Stomach (tissue), 9 donors: ENCODE results near the gene CHTF18. TPM values are rescaled to one million over a fixed set of nuclear protein-coding genes. Genes with fewer than 3 reads are reported as not detected.
A peak's percentile ranks its signal among the peaks of the same experiment; 100 is the strongest.

Experiments
- DNase-seq, 2 donors: peaks; one replicate each; pipeline versions ENCODE4 v3.0.0 to v3.0.0-alpha.2; 2013 to 2019
- H3K27ac ChIP-seq, 5 donors: fragments of 200-600 bp in 4 of 5; sonication (generic) in 4 of 5; one replicate each; pipeline ENCODE4 v1.5.1; 2013 to 2019; ENCODE audit warnings: mild to moderate bottlenecking in 1 of 5, moderate library complexity in 1 of 5
- H3K27me3 ChIP-seq, 3 donors: fragments of 200-600 bp; sonication (generic); one replicate each; pipeline ENCODE4 v1.5.1; 2017 to 2019; ENCODE audit warnings: mixed run types in 1 of 3
- H3K36me3 ChIP-seq, 4 donors: fragments of 200-600 bp; sonication (generic); 1 replicate in 3 of 4; 2 replicates in 1 of 4; pipeline ENCODE4 v1.5.1; 2016 to 2019
- H3K4me1 ChIP-seq, 4 donors: fragments of 200-600 bp; sonication (generic); one replicate each; pipeline ENCODE4 v1.5.1; 2016 to 2019
- H3K4me3 ChIP-seq, 4 donors: fragments of 200-600 bp; sonication (generic) in 3 of 4; one replicate each; pipeline ENCODE4 v1.5.1; 2016 to 2019; ENCODE audit warnings: mild to moderate bottlenecking in 1 of 4
- H3K9me3 ChIP-seq, 4 donors: fragments of 200-600 bp; sonication (generic); one replicate each; pipeline ENCODE4 v1.5.1; 2016 to 2019
- EP300 ChIP-seq: sonication (generic); formaldehyde crosslinking; IDR thresholded peaks from one replicate; pipeline ENCODE4 v1.6.1; 2017; ENCODE audit warnings: antibody characterized with exemption
- POLR2A ChIP-seq, 4 donors: fragments of 450-650 bp; IDR thresholded peaks; one replicate each; pipeline ENCODE4 v1.6.1; 2016; ENCODE audit warnings: antibody characterized with exemption in 4 of 4, control low read depth in 2 of 4, mild to moderate bottlenecking in 1 of 4, moderate library complexity in 1 of 4
- POLR2AphosphoS5 ChIP-seq, 3 donors: sonication (generic); formaldehyde crosslinking; IDR thresholded peaks; one replicate each; pipeline ENCODE4 v1.6.1; 2016; ENCODE audit warnings: antibody characterized with exemption in 3 of 3
- WGBS, 5 donors: extraction: QIAGEN DNeasy Blood & Tissue Kit in 3 of 5; methylation state at CpG; one replicate each; pipeline versions ENCODE4 v1.1.5 to v1.1.7; 2013 to 2018; 5-methylcytosine and 5-hydroxymethylcytosine counted together
- intact Hi-C: fragments of 100-400 bp; cut with DNase I; formaldehyde crosslinking; loops from one replicate; pipeline ENCODE4 v1.15.1; 2023; ENCODE audit warnings: low total_unique reads
- polyA plus RNA-seq, 3 donors: library from polyadenylated mRNA; stranded (reverse); fragments of 200-250 nt; gene quantifications; one replicate each; pipeline ENCODE4 v1.2.3, GENCODE V29; 2013
- total RNA-seq, 5 donors: library from RNA; depleted of rRNA; stranded (reverse); fragments of >200 nt; gene quantifications; one replicate each; pipeline versions ENCODE4 v1.1.0 to v1.2.3, GENCODE V29; 2014 to 2016
- TF ChIP-seq, protein P1 (sequence below), 7 experiments: fragments of 450-650 bp in 4 of 7; fragments of 200-600 bp in 3 of 7; sonication (generic) in 3 of 7; IDR thresholded peaks; one replicate each; pipeline ENCODE4 v1.5.1; 2016 to 2019; ENCODE audit warnings: antibody characterized with exemption in 7 of 7, control low read depth in 2 of 7, mild to moderate bottlenecking in 1 of 7
- donor health status: healthy with polysubstance abuse.
- donor health status: Bipolar disorder and iron deficiency.
- donor health status: healthy.

The CHTF18 gene
- total and polyA plus RNA-seq, 8 donors, result 2.9 to 143 (median 21.5) TPM

DNA sequence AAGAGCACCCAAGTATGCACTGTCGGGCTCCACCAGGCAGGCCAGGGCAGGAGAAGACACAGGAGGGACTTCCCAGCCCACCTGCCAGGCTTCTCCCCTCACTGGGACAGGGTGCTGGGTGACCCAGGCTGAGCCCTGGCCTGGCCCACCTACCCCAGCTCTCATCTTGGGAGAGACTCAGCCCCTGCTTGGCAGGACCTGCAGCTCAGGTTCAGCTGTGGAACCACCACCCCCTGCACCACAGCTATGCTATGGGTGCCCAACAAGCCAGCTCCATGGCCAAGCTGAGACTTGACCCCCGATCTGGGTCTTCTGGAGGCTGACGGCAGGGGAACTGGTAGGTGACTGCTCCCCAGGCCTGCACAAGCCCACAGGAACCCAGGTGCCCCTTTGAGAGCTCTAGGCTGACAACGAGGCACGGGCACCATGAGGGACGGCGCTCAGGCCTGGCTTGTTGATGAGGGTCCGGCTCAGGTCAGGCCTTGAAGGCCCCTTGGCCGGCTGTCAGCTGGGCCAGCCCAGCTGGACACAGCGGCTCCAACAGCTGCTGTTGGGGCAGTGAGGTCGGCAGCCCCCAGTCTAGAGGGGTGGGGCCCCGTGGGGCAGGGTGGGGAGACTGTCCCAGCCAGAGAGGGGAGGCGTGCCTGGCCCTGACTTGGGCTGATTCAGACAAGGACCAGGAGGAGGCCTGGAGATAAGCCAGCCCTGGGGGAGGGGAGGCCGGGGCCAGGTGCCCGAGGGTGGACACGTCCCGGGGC, 4.8 kb upstream of the CHTF18 start:
- intact Hi-C loops, result loop anchor here (5.0 kb wide), 1 partner anchor 71 kb away; no protein-coding TSS in a partner anchor
- TF ChIP-seq, protein P1, sequence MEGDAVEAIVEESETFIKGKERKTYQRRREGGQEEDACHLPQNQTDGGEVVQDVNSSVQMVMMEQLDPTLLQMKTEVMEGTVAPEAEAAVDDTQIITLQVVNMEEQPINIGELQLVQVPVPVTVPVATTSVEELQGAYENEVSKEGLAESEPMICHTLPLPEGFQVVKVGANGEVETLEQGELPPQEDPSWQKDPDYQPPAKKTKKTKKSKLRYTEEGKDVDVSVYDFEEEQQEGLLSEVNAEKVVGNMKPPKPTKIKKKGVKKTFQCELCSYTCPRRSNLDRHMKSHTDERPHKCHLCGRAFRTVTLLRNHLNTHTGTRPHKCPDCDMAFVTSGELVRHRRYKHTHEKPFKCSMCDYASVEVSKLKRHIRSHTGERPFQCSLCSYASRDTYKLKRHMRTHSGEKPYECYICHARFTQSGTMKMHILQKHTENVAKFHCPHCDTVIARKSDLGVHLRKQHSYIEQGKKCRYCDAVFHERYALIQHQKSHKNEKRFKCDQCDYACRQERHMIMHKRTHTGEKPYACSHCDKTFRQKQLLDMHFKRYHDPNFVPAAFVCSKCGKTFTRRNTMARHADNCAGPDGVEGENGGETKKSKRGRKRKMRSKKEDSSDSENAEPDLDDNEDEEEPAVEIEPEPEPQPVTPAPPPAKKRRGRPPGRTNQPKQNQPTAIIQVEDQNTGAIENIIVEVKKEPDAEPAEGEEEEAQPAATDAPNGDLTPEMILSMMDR (IDR thresholded peaks at IDR 0.05), result no peak
- TF ChIP-seq EP300, result no peak
- TF ChIP-seq POLR2A (IDR thresholded peaks at IDR 0.05), result no peak
- TF ChIP-seq POLR2AphosphoS5 (IDR thresholded peaks at IDR 0.05), result no peak
- Histone ChIP-seq H3K4me1 (peaks cover 16 to 50% (median 42%) of the 10 kb centered on the region in 4 donors), H3K27me3 (peaks cover 0 to 46% (median 8%) of the 10 kb centered on the region in 3 donors), H3K27ac (peak overlapping the region in 3 of 5 donors; percentile 17 to 42 (median 20)), H3K36me3 (peaks cover 6 to 22% (median 16%) of the 10 kb centered on the region in 4 donors), H3K9me3 (no peaks in the 10 kb centered on the region), H3K4me3 (no peak overlapping the region)
- peak; percentile 43 to 56 for DNase-seq
- 27 to 43% (median 31%) methylated on average over 10 to 17 of the region's 17 CpGs for WGBS, 5 donors

DNA sequence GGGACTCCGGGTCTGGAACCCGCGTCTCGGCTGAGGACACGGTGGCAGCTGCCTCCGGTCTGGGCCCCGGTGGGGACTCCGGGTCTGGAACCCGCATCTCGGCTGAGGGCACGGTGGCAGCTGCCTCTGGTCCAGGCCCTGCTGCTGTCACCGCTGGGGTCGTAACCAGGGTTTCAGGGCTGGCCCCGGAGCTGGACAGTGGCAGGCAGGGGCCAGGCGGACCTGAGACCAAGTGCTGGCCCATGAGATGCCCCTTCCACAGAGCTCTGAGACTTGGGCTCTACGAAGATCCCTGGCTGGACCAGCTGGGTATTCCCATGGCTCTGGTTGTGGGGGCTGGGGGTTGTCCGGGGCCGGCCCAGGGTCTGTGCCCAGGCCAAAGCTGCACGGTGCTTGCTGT, 4.0 kb upstream of the CHTF18 start:
- Histone ChIP-seq H3K4me1 (peaks cover 24 to 58% (median 50%) of the 10 kb centered on the region in 4 donors), H3K27ac (no peak overlapping the region), H3K4me3 (no peak overlapping the region), H3K27me3 (peaks cover 0 to 40% (median 7%) of the 10 kb centered on the region in 3 donors), H3K36me3 (peaks cover 6 to 22% (median 16%) of the 10 kb centered on the region in 4 donors), H3K9me3 (no peaks in the 10 kb centered on the region)
- no peak for TF ChIP-seq EP300
- no peak for TF ChIP-seq POLR2AphosphoS5 (IDR thresholded peaks at IDR 0.05)
- TF ChIP-seq POLR2A (IDR thresholded peaks at IDR 0.05), result no peak
- TF ChIP-seq, protein P1 (IDR thresholded peaks at IDR 0.05), result no peak
- WGBS, 5 donors, result 83 to 95% (median 90%) methylated on average over 13 to 19 of the region's 19 CpGs
- DNase-seq, result no peak
- intact Hi-C loops, result loop anchor here (5.0 kb wide), 1 partner anchor 72 kb away; no protein-coding TSS in a partner anchor

DNA sequence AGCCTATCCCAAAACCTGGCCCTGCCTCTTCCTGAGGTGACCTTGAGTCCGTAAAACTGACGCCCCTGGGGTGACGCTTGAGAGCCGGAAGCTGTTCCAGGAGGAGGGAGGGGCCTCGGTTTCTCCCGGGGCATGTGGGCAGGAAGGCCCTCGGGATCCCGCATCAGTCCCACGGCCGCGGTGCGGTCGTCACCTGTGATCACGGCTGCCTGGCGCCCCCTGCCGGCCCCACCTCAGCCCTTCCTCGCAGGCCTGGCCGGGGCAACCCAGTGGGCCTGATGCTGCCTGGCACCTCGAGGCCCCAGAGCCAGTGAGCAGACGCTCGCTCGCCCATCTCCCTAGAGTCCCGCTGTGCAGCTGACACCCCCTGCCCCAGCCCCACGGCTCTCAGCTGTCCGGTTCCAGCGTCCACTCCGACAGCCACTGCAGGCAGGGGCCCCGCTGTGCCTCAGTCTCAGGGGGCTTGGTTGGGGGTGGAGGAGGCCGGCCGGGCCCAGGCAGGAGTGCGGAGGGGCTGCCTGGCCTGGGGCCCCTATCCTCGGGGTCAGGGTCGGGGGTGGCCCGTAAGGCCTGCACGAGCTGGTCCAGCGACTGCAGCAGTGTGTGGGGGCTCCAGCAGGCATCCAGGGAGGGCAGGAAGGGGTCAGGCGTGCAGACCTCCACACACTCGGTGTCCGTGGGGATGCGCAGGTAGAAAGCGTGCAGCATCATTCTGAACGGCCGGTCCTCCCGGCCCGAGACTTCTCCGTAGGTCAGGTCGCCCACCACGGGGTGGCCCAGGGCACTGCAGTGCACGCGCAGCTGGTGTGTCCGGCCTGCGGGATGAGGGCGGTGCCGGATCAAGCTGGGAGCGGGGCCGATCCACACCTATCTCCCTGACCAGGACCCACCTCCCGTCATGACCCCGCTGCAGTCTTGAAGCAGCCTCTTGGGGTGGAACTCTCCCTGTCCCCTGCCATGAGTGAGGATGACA, 2.6 kb upstream of the CHTF18 start:
- Histone ChIP-seq H3K9me3 (no peaks in the 10 kb centered on the region), H3K27me3 (peaks cover 0 to 26% (median 7%) of the 10 kb centered on the region in 3 donors), H3K4me3 (no peak overlapping the region), H3K36me3 (peaks cover 6 to 22% (median 16%) of the 10 kb centered on the region in 4 donors), H3K27ac (no peak overlapping the region), H3K4me1 (peaks cover 26 to 62% (median 53%) of the 10 kb centered on the region in 4 donors)
- WGBS, 5 donors, result 42 to 68% (median 63%) methylated on average over 34 to 58 of the region's 58 CpGs
- TF ChIP-seq, protein P1 (IDR thresholded peaks at IDR 0.05), result peak in 5 of 7 experiments; percentile 42 to 83 (median 65)
- no peak for TF ChIP-seq POLR2AphosphoS5 (IDR thresholded peaks at IDR 0.05)
- DNase-seq, result peak; percentile 82 to 83
- intact Hi-C loops, result no loop called here
